ENCODE measurements around the gene PAPLN.

Gene PAPLN

GRCh38 chr14:73313151-73313550 lies 75.8 kb downstream of the PAPLN start:
- H3K79me2 ChIP-seq (ENCODE audit: low read length), result no peaks in the 10 kb centered on the region
- no peak for TF ChIP-seq EZH2phosphoT487 (IDR thresholded peaks at IDR 0.05; ENCODE audit: low read depth)
- TF ChIP-seq CTCF (IDR thresholded peaks at IDR 0.05; ENCODE audit: low read depth, low read length), result no peak
- peaks cover 2% of the 10 kb centered on the region for H3K36me3 ChIP-seq (replicated peaks; ENCODE audit: low read depth, low read length)
- no peak overlapping the region for H2AFZ ChIP-seq (ENCODE audit: low read depth, low read length)
- no peaks in the 10 kb centered on the region for H4K20me1 ChIP-seq (ENCODE audit: insufficient read depth, low read length)
- no peak overlapping the region for H3K27ac ChIP-seq (ENCODE audit: low read length)
- H3K27me3 ChIP-seq (ENCODE audit: low read depth, low read length), result no peaks in the 10 kb centered on the region
- no peak overlapping the region for H3K4me3 ChIP-seq (ENCODE audit: low read length)
- no peak overlapping the region for H3K9ac ChIP-seq (ENCODE audit: low read length)
- H3K4me2 ChIP-seq (ENCODE audit: low read length), result no peak overlapping the region
- peaks cover 15% of the 10 kb centered on the region for H3K4me1 ChIP-seq (ENCODE audit: low read length)
- no peaks in the 10 kb centered on the region for H3K9me3 ChIP-seq (ENCODE audit: insufficient read depth, low read length)

- Histone ChIP-seq H3K79me2 (ENCODE audit: low read length) (no peaks in the 10 kb centered on the region), H3K36me3 (replicated peaks; ENCODE audit: low read depth, low read length) (no peaks in the 10 kb centered on the region), H3K27ac (ENCODE audit: low read length) (no peak overlapping the region), H3K4me2 (ENCODE audit: low read length) (no peak overlapping the region), H3K9ac (ENCODE audit: low read length) (no peak overlapping the region), H2AFZ (ENCODE audit: low read depth, low read length) (no peak overlapping the region), H4K20me1 (ENCODE audit: insufficient read depth, low read length) (no peaks in the 10 kb centered on the region), H3K4me1 (ENCODE audit: low read length) (no peaks in the 10 kb centered on the region), H3K9me3 (ENCODE audit: insufficient read depth, low read length) (no peaks in the 10 kb centered on the region), H3K4me3 (ENCODE audit: low read length) (no peak overlapping the region), H3K27me3 (ENCODE audit: low read depth, low read length) (no peaks in the 10 kb centered on the region)
- TF ChIP-seq CTCF (IDR thresholded peaks at IDR 0.05; ENCODE audit: low read depth, low read length) (no peak), EZH2phosphoT487 (IDR thresholded peaks at IDR 0.05; ENCODE audit: low read depth) (no peak)
Measured at GRCh38 chr14:73323896-73324399, 86.6 kb downstream of the PAPLN start.
